ENCODE results near the gene PTPRD.

The PTPRD gene

DNA sequence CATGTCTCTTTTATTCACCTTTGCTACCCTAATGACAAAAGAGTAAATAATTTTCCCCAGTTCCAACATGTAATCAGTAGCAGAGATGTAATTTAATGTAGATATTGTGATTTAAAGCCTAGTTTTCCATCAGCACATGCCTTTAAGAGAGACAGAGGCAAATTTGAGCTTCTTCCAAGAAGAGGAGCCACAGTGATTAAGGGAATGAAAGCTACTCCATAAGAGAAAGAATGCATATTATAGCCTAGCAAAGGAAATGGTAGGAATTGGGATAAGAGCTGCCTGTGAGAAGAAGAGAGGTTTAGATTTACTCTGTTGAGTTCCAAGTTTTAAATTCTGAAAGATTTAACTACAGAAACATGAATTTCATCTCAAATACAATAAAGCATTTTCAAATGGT, 2222.2 kb downstream of the PTPRD start:
- DNase-seq: no peak

DNA sequence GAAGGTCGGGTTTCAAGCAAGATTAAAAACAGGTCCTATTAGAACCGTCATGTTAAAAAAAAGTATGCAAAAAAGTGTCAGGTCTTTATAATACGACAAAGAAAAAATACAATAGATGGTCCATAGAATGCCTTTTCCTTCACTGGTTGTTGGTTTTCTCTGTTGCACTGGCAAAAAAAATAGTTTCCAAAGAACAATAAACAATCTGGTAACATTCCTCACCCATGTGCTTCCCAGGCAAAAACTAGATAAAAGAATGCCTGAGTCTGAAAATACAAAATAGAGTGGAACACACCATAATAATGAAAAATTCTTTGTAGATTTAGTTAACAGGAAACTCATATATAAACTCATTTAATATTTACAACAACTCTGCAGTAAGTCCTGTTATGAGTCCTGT, 2223.3 kb downstream of the PTPRD start:
- DNase-seq: no peak

DNA sequence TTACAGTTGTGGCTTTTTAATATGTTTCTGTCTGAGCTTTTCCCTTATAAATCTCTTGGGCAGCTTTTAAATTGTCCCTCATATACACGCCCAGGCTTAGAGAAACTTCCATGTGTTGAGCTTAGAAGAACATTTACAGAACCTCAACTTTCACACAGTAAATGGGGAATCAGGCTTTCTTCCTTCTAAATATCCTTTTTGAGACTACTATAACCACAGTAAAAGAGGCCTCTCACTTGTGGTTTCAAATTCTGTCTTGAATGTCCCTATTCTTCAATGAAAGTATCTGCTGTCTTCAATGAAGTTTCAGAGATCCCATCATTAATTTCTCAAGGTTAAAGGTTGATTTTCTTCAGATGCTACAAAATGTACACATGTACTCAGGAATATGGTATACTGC, 2224.7 kb downstream of the PTPRD start:
- DNase-seq: no peak

DNA sequence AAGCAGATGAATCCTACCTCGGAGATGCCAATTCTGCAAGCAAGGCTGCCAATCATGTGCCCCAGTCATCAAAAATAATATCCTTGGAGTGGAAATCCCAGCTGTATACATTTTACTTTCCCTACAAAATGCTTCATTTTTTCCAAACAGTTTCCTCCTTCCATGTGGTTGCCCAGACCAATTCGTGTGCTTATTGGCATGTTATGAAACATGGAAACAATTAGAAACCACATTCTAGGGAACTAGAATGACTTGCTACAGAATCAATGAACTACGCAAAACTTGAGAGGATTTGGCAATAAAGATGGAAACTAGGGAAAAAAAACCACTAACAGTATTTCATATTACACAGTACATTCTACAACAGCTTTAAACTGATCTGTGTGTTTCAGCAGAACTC, 2228.7 kb downstream of the PTPRD start:
- no peak for DNase-seq

DNA sequence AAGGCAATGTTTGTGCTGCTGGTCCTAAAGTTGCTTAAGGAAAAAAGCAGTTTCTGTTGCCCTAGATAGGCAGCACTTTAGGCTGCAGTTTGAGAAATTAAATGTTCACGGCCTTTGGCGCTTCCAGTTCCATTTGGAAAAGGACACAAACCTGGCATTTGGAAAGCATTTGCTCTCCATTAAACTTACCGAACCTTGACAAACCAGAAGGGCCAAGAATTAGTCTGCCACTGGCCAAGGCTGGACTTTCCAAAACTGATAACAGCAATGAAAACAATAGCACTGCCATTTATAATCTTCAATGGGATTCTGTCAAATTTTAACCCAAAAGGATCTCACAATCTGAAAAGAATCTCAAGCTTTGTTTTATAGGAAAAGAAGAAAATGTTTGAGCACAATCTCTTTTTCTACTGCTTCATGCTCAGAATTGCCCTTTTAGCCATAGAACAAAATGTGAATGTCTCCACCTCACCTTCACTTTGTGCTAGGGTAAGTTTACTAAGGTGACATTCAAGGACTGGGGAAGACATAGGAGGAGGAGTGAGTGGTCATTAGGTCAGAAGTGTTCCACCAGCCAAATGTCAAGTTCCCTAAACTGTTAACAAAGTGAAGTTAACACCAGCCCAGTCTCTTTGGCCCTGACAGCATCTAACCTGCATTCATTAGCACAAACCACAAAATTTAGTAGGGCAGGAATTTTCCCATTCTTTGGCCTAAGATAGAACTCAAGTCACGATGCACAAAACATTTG, 2229.8 kb downstream of the PTPRD start:
- no peak for DNase-seq

DNA sequence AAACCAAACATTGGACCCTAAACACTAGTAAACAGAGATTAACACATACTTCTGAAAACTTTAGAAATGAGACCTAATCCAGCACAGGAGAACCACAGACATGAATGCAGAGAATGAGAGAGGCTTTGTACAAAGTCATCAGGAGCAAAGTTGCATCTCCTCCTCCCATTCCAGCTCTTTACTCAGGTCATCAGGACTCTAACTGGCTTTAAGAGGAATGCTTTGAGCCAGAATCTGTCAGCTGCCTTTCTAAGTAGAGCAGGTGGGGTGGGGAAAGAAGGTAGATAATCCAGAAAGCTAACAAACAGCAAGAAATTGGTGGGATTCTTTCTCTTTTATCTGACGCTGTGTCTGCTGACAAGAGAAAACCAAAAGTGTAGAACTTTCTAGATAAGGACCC, 2230.5 kb downstream of the PTPRD start:
- no peak for DNase-seq

DNA sequence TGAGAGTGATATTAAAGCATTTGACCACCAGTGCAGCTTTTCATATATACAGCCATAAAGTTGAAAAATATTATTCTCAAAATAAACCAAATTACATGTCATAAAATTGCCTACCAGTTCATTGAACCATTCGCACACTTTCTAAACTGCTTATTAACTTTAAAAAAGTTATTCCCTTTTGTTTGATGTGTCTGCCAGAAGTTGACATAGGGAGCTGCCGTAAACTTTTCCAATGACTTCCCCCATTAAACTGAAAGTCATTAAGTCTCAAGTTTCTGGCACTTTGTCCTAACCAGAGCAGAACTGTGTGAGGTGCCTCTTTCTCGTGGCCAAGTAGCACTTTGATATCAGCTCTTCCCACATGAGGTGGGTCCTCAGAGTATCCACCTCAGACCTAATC, 2231.2 kb downstream of the PTPRD start:
- no peak for DNase-seq

DNA sequence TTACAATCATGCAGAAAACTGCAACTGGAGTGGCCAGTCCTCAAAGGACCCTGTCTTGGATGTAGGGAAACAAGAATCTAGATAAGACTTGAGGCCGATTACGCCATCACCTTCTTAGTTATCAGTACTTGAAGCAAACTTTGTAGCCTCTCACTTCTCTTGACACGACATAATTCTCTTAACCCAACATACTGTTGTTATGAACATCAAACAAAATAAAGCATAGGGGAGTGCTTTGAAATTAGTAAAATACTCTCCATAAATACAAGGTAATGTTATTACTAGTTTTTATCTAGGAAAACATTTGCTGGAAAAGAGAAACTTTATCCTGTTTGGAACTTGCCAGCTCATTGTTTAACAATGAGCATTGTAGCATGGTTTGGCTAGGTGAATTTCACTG, 2238.3 kb downstream of the PTPRD start:
- no peak for DNase-seq

DNA sequence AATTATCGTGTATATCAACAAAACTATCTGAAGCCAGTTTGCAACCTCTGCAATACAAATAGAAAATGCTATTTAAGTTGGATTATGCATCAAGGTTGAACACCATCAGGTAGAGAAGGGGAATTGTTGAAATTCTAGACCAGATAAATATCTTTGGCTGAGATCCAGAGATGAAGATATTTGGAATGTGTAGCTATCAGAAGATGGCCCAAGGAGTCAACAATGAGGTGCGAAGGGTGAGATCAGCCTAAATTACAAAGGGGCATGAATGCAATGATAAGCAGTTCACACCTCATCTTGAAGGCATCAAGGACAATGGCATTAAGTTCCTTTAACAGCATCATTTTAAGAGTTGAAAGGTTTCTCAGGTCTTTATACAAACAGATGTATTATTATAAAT, 2241.1 kb downstream of the PTPRD start:
- no peak for DNase-seq

DNA sequence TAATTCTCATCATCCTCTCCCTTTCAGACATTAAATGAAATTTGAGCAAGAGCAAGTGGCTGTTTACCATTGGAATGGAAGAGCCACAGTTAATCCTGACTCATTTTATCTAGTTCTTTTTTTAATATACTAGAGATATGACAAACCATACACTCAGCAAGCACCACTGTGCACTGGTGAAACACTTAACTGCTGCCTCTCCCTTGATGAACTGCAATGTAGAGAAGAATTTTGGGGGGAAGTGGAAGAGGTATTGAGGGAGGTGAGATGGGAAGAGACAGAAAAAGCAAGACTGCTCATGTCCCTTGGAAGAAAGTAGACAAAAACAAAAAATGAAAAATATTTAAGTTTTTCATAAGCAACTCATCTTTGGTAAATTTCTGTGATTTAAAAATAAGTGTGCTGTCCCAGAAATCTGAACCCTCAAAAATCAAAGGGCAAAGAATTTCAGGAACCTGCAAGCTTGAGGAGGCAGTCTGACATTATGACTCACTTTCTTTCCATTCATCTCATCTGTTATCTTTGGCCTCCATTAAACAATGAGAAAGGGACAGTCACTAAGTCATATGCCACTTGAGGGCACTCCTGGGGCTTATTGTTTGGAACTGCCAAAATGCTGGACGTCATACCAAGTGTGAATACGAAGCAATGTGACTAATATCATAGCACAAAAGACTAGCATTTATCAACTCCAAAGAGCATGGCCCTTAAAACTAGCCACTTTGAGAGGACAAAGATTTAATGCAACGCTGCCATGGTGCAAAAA, 2246.5 kb downstream of the PTPRD start:
- DNase-seq: no peak

DNA sequence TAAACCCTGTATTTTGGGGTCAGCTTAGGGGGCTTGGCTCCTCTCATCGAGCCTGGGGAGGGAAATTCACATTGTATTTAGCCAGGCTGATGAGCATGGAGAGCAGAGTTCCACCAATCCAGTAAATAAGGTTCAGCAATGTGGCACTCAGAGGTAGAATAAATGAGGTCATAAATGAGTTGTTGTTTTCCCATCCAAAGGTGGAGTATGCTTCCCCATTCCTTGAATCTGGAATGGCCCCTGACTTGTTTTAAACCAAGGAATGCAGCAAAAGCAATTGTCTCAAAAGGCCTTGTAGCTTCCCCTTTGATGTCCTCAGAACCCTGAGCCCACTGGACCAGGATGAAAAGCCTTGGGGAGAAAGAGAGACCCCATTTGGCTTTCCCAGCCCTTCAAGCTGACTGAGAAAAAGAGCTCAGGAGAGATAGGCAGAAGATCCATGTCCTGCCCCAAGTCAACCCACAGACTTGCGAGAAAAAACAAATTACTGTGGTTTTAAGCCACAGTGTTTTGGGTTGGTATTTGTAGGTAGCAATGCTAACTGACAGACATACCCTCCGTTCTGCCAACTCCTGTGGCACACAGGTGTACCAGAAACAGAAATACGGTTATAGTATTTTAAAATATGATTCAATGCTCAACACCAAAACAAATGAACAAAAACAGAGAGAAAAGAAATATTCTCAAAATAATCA, 2247.2 kb downstream of the PTPRD start:
- no peak for DNase-seq

DNA sequence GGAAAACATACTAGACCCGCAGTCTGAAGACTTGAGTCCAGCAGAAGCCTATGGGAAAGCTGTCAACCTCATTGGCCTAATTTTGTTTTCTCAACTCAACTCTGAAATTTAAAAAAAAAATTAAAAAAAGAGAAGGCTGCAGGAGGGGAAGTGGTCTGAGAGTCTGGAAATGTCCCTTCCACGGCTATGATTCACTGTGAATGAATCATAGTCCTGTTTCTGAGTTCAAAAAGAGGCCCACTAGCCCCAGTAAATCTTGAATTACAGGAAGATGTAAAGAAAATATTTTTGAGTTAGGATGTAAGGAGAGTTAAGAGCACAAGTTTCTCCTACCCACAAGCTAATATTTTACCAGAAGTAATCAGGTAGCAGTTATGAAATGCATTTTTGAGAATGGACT, 2247.8 kb downstream of the PTPRD start:
- no peak for DNase-seq

DNA sequence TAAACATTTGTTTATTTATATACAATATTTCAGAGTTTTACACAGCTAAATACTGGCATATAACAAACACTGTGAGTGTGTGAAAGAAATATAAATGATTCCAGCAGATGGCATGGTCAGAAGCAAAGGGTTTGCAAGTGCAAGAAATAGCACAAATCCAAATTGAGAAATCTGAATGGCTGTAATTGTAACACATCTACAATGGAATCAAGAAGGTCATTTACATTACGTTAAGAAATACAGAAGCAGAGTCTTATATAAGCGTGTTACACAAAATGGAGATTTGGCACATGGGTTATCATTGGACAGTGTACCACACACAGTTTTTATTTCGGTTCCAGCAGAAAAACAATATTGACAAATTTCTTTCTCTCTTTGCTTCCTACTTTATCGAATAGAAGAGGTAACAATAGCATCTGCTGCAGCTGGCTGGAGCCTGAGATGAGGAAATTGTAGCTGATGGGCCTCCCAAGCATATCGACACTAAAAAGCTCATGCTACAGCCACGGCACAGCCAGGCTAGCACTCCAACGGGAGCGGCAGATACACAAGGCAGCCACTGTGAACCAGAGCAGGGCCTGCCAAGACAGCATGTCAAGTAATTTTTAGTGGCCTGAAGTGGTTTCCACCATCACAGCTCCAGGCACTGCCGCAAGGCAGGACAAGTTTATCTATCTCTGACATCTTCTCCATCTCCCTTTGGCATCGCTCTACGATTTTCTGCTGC, 2248.6 kb downstream of the PTPRD start:
- no peak for DNase-seq

DNA sequence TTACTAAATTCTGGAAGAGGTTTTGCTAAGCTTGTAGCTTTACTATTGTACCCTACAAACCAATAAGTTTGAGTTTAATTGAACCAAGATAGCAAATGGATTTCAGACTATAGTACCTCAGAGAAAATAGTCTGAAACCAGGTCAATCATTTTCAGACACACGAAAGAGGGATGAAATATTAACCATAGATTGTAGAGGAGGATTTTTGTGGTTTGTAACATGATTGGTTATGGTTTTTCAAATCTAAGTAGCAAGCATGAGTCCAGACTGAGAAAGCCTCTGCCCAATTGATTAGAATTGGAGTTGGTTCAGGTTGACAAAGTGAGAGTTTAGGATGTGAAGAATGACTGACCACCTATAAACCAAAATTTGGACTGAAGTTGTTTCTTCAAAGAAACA, 2250.6 kb downstream of the PTPRD start:
- no peak for DNase-seq

DNA sequence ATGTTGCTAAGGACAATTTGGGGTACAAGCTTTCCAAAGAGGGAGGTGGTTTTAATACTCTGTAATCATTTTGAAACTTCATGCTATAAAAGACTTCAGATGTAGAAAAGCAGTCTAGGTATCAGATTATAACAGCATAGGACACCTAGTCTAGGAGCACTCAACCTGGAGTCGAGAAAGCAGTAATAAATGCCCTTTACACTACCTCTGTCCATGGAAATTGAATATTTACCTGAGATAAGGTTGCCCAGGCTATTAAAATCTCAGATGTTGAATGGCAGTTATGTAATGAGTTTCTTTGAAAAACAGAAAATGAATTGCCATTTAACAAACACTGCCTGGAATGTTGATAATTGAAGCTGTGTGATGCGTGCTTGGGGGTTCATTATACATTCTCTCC, 2251.4 kb downstream of the PTPRD start:
- DNase-seq: no peak

DNA sequence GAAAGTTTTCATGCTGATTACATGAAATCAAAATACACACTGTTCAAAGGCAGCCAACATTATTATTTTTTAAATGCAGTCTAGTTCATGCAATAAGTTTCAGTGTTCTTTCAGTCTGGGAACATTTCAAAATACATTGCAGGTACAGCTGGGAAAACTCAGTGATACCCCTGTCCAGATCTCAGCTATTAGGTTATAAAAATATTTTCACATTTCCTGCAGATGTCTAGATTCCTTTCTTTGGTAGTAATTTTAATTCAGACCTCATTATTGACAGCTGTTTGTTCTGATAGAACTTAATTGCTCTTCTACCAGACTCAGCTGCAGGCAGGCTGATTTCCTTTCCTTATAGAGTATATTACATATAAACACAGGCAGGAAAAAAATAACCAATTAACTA, 2256.4 kb downstream of the PTPRD start:
- DNase-seq: no peak

DNA sequence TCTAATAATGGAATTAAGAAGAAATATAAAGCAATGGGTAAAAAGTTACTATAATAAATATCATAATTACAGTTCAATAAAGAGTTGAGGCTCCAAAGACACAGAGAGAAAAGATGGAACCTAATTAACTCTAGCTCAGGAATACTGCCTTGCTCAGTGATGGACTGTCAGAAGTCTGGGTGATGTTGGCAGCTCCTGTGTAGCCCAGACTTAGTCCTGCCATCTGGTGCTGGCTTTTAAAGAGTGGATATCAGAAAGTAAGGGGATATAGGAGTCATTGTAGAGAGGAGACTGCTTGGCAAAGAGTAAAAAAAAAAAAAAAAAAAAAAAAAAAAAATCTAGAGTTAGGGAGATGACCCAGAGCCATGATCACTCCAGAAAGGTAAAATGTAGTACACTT, 2261.4 kb downstream of the PTPRD start:
- DNase-seq: peak in 1 of 2 experiments; percentile 33

DNA sequence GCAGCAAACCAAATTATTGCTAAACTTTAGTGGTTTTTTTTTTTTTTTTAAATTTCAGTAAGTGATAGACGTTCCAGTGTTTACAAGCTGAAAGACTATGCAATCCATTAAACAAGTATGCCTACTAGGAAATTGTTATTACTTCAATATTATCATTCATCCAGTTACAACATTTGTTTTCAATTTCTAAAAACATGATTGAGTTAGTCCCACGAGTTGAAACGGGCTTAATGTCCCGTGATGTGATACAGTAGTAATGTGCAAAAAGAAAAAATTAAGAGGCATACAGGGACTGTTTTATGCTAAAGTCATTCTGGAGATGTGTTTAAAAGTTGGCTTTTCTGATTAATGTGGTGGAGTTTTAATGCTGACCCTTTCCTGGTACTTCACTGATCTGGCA, 2262.9 kb downstream of the PTPRD start:
- no peak for DNase-seq

DNA sequence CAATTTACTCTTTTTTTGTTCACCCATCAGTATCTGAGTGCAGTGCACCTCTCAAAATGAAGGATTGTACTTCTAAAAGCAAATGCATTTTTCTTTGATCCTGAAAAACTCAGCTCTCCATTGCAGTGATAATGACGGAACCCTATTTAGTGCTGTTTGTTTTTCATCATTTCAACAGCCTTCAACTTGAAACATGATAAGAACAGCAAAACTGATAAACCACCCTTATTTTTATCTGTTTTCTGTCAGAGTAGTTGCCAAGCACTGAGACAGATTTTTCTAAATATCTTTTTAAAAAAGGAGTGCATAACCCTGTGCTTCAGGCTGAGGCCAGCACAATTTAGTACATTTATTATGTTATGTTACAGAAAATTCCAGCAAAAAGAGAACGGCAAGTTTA, 2263.4 kb downstream of the PTPRD start:
- no peak for DNase-seq

DNA sequence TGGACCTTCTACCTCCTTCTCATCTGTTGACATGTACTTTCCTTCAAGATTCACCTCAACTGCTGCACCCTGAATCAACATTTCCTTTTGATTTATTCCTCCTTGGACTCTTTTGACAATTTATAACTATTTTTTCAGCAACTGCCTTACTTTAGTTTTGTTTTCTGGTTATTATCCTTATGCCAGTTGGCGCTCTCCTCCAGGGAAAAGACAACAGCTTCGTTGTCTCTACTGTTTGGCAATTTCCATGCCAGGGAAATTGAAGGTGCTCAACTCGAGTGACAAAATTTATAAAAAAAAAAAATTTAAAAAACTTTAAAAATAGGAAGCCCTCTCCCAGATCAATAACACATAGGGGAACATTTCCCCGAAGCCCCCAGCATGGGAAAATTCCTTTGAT, 2264.0 kb downstream of the PTPRD start:
- DNase-seq: no peak

DNA sequence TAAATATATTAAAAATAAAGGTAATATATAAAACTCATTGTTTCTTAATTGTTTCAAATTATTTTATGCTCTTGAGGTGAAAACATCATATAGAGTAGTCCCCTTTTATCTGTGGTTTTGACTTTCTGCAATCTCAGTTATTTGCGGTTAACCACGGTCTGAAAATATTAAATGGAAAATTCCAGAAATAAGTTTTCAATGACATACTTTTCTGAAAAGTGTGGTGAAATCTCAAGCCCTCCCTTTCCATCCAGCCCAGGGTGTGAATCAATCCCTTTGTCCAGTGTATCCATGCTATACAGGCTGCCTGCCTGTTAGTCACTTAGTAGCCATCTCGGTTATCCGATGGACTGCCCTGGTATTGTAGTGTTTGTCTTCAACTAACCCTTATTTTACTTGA, 2266.5 kb downstream of the PTPRD start:
- no peak for DNase-seq

DNA sequence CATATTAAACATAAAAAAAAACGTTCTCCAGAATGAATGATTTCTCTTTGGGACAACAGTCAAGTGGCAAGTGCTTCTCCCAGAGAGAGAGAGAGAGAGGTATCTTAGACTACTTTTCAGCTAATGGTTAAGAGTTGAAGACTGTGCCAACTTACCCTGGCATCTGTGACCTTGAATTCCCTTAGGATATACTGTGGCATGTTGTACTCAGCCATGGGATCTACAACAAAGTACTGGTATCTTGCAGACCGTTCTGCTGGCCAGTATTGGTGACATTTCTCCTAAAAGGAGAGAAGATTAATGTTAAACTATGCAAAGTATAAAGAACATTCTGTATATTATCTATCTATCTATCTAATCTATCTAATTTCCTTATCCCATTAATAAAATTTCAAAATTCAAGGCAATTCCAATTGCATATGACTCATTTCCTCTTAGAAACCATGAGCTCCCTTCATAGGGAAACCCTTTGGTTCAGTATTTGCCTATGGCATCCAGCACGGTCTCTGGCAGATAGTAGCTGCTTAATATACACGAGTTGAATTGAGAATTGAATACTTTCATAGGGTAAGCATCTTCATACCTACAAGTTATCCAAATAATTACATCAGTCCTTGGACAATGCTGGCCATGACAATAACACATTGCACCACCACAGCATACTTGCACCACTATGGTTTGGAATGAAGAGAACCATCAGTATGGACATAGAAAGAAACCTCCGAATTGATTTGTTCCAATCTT, 2273.9 kb downstream of the PTPRD start:
- DNase-seq: peak in 1 of 2 experiments; percentile 67
